DMS153 treated with DMSO at 0.1 percent for 48 hours (cell line): ENCODE results near the gene CHMP1A.

Experiments
- DNase-seq: peaks from one replicate; lab custom pipeline; 2025; ENCODE audit not compliant: unreplicated experiment; lab: John Stamatoyannopoulos, UW

Gene CHMP1A

GRCh38 chr16:89607937-89608740 lies 49.4 kb downstream of the CHMP1A start:
- DNase-seq = no peak

- no peak for DNase-seq
Measured at GRCh38 chr16:89607453-89607852, 50.1 kb downstream of the CHMP1A start.

GRCh38 chr16:89606006-89606405 lies 51.5 kb downstream of the CHMP1A start:
- no peak for DNase-seq

GRCh38 chr16:89605186-89605970 lies 52.1 kb downstream of the CHMP1A start:
- DNase-seq = no peak

- no peak for DNase-seq
Measured at GRCh38 chr16:89604764-89605163, 52.7 kb downstream of the CHMP1A start.

- no peak for DNase-seq
Measured at GRCh38 chr16:89602952-89603590, 54.4 kb downstream of the CHMP1A start.

GRCh38 chr16:89602273-89602951 lies 55.1 kb downstream of the CHMP1A start:
- DNase-seq = peak; percentile 16

- DNase-seq = no peak
Measured at GRCh38 chr16:89601906-89602272, 55.6 kb downstream of the CHMP1A start.

- DNase-seq = no peak
Measured at GRCh38 chr16:89600956-89601355, 56.6 kb downstream of the CHMP1A start.

- DNase-seq = no peak
Measured at GRCh38 chr16:89600427-89600826, 57.1 kb downstream of the CHMP1A start.

GRCh38 chr16:89599902-89600301 lies 57.6 kb downstream of the CHMP1A start:
- no peak for DNase-seq

GRCh38 chr16:89599451-89599858 lies 58.1 kb downstream of the CHMP1A start:
- DNase-seq = peak; percentile 8

- no peak for DNase-seq
Measured at GRCh38 chr16:89598199-89598598, 59.3 kb downstream of the CHMP1A start.

- no peak for DNase-seq
Measured at GRCh38 chr16:89596957-89597649, 60.4 kb downstream of the CHMP1A start.

- DNase-seq = no peak
Measured at GRCh38 chr16:89596061-89596689, 61.3 kb downstream of the CHMP1A start.

- DNase-seq = no peak
Measured at GRCh38 chr16:89595330-89596060, 62.0 kb downstream of the CHMP1A start.
